HG03521 (cell line): ENCODE measurements around the gene TMEM14B.
"Not testable (repeated sequence)": the region's sequence is repeated elsewhere in the genome, so short reads cannot be mapped to it uniquely, and the experiment has no call there.

Experiments used
- ATAC-seq: cut with Tn5 transposase; IDR thresholded peaks from one replicate; pipeline ENCODE4 v1.9.1; 2021; ENCODE audit warnings: mild to moderate bottlenecking, moderate library complexity; ENCODE audit not compliant: unreplicated experiment

Gene TMEM14B

GRCh38 chr6:10747251-10747972 lies at the start of gene TMEM14B:
Gene TMEM14B, plus strand, starts transcription at chr6:10747805. Its CDS starts 1,441 bp downstream, at chr6:10749246.
- ATAC-seq = peak; percentile 94

DNA sequence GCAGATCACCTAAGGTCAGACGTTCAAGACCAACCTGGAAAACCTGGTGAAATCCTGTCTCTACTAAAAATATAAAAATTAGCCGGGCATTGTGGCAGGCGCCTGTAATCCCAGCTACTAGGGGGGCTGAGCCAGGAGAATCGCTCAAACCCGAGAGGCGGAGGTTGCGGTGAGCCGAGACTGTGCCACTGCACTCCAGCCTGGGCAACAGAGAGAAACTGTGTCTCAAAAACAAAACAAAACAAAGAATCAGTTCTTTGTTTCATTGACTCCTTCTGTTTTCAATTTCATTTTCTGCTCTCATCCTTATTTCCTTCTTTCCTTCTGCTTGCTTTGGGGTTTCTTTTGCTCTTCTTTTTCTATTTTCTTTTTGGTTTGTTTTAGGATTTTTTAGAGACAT lies 33.6 kb upstream of the TMEM14B start:
- no peak for ATAC-seq

GRCh38 chr6:10719296-10719963 lies 28.2 kb upstream of the TMEM14B start:
- no peak for ATAC-seq

GRCh38 chr6:10719964-10720264 lies 27.7 kb upstream of the TMEM14B start:
- no peak for ATAC-seq

GRCh38 chr6:10720265-10720959 lies 27.2 kb upstream of the TMEM14B start:
- no peak for ATAC-seq

GRCh38 chr6:10720960-10721849 lies 26.4 kb upstream of the TMEM14B start:
- ATAC-seq = not testable (repeated sequence)

DNA sequence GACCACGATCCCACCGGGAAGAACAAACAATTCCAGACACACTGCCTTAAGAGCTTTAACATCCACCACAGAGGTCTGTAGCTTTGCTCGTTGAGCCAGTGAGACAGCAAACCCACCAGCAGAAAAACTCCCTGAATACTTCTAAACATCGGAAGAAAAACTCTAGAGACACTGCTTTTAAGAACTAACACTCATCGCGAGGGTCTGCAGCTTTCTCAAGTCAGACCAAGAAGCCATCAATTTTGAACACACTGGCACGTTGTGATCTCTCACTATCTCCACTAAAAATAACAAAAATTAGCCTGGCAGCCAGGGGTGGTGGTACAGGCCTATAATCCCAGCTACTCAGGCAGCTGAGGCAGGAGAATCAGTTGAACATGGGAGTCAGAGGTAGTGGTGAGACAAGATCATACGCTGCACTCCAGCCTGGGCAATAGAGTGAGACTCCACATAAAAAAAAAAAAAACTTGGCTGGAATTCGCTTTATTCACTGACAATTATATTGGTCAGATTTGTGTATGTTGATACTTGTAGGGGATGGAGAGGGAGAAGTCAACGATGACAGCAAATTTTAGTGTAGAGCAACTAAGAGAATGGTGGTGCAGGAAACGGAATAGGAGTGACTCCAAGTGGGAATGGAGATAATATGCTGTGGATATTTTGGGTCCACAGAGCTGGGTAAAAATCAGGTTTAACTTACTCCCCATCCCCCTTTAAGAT lies 25.6 kb upstream of the TMEM14B start:
- no peak for ATAC-seq

DNA sequence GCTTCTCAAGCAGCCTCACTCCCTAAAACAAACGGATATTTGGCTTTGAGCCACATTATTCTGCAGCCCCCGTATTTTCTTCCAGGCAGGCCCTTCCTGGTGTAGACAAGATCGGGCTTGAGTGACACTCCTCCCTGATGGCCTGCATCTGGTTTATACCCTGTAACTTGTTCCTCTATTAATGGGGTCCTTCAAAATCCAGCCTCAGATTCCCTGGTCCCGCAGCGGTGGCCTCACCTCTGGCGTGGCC lies 25.1 kb upstream of the TMEM14B start:
- no peak for ATAC-seq

DNA sequence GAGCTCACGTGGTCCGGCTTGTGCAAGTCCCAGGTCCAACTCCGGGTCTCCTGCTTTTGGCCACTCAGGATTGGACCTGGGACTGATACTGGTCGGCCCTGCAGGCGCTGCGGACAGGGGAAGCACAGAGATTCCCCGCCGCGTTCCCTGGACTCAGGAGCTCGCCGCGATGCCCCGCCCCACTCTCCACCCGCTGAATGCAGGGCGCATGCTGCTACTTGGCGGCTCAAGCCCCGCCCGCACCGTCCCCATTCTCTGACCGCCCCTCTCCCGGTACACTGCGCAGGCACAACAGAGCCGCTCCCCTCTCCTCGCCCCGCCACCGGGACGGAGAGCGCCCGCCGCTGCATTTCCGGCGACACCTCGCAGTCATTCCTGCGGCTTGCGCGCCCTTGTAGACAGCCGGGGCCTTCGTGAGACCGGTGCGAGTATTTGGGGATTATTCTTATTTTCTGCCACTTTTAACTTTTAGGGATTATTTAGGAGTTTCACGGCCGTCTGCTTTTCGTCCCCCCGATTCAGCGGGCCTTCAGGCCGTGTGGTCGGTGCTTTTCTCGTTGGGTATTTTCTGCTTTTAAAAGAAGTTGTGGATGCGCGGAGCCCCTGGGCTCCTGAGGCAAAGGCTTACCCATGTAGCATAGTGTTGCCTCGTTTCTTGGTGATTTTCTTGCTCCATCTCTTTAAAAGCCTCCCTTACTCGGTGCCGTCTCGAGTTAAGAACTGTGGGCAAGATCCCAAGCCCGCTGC lies 24.6 kb upstream of the TMEM14B start, which contains the start of gene TMEM14C:
TSS of gene TMEM14C (plus strand) at position 251 of the 747 bp plus-strand sequence. CDS start 1,544 bp downstream, outside the sequence.
- peak; percentile 97 for ATAC-seq

- ATAC-seq = no peak
These were observed 24.1 kb upstream of the TMEM14B start for GRCh38 chr6:10723567-10723881.

DNA sequence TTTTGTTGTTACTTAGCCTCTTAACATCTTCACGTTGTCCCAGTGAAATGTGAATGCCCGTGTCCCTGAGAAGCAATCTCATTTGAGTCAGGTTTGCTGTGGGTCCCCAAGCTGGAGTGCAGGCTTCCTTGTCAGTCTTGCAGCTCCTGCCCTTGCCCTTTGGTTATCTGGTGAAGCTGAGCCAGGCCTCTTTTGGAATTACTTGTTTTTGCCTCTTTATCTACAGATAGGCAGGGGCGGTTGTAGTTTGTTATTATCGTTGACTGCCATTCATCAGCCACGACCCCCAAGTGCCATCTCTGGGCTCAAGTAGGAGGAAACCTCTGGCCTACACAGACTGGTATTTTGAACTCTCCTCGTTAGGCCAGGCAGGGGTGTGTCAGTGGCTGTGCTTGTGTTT lies 22.6 kb upstream of the TMEM14B start:
- no peak for ATAC-seq

DNA sequence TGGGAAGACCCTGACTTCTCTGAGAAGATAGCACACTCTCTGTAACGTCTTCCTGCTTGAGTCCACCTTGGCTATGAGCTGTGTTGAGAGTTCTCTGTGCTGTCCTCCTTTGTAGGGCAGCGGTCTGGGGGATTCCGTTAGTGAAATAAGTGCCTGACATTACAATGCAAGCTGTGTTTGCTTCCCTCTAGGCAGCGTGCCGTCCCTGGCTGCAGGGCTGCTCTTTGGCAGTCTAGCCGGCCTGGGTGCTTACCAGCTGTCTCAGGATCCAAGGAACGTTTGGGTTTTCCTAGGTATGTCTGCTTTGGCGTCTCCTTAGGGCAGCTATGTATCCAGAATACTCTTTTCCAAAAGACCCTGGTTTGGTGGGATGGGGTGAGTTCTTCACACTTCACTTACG lies 21.9 kb upstream of the TMEM14B start:
- ATAC-seq = no peak

DNA sequence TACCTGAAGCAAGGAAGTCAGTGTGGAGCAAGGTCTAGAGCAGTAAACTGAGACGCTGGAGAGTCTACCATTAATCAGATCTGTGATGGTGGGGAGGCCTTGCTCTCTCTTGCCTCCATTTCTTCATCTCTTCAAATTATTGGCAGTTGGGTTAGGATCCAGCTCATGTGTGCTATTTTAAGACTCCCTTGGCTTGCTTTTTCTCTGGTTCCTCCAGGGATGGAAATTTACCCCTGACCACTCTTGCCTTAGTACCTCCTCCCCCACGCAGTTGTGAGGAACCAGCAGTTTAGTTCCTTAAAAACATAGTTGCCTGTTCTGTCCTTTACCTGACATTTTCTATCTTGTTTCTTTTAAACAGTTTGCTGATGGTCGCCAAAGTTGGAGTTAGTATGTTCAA lies 17.4 kb upstream of the TMEM14B start:
- ATAC-seq = no peak

GRCh38 chr6:10733151-10733715 lies 14.4 kb upstream of the TMEM14B start:
- no peak for ATAC-seq

DNA sequence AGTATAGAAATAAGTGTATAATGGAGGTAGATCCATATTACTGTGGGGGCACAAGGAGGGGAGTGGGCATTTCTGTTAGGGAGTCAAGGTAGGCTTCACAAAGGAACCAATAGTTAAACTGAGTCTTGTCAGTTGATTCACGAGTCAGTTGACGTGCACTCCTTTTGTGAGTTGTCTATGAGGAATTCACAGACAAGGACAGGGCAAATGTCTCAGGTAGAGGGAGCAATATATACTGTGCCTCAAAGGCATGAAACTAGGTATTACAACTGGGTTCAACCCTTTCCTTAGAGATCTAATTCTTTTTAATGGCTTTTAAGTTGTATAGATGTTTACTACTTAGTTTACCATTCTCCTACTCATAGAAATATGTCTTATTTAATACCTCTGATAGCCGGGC lies 13.7 kb upstream of the TMEM14B start:
- ATAC-seq = no peak

GRCh38 chr6:10736731-10737130 lies 10.9 kb upstream of the TMEM14B start:
- ATAC-seq = no peak

- no peak for ATAC-seq
These were observed 7.5 kb upstream of the TMEM14B start for GRCh38 chr6:10740061-10740460.

DNA sequence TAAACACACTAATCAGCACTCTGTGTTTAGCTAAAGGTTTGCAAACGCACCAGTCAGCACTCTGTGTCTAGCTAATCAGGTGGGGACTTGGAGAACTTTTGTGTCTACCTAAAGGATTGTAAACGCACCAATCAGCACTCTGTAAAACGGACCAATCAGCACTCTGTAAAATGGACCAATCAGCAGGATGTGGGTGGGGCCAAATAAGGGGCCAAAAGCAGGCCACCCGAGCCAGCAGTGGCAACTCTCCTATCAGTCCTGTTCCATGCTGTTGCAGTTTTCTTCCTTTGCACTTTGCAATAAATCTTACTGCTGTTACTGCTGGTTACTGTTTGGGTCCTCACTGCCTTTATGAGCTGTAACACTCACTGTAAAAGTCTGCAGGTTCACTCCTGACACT lies 6.0 kb upstream of the TMEM14B start:
- ATAC-seq = not testable (repeated sequence)

GRCh38 chr6:10742251-10742650 lies 5.4 kb upstream of the TMEM14B start:
- no peak for ATAC-seq

- no peak for ATAC-seq
These were observed 4.1 kb upstream of the TMEM14B start for GRCh38 chr6:10743515-10743914.
